Prostate gland (tissue), 2 donors: ENCODE measurements around the gene ANKRD44. TPM values are rescaled to one million over a fixed set of nuclear protein-coding genes. Genes with fewer than 3 reads are reported as not detected.

Experiments used
- DNase-seq: peaks from one replicate; pipeline ENCODE4 v3.0.0-alpha.2; 2019; ENCODE audit warnings: low spot score
- H3K27ac ChIP-seq, 2 donors: fragments of 200-600 bp; sonication (generic); 2 replicates each; pipeline ENCODE4 v1.5.1; 2017 to 2019
- H3K27me3 ChIP-seq: fragments of 200-600 bp; sonication (generic); replicated peaks from 2 replicates; pipeline ENCODE4 v1.5.1; 2019; ENCODE audit not compliant: insufficient read depth
- H3K36me3 ChIP-seq, 2 donors: fragments of 200-600 bp; sonication (generic); 1 replicate in 1 of 2; 2 replicates in 1 of 2; pipeline versions ENCODE4 v1.5.1 to v1.8.1; 2017 to 2019
- H3K4me1 ChIP-seq: fragments of 200-600 bp; sonication (generic); replicated peaks from 2 replicates; pipeline ENCODE4 v1.5.1; 2019
- H3K4me3 ChIP-seq, 2 donors: fragments of 200-600 bp; sonication (generic); 2 replicates each; pipeline ENCODE4 v1.5.1; 2017 to 2019
- H3K9me3 ChIP-seq: fragments of 200-600 bp; sonication (generic); 2 replicates; pipeline ENCODE4 v1.5.1; 2017
- CTCF ChIP-seq, 4 experiments: fragments of 200-600 bp in 2 of 4; fragments of 450-650 bp in 2 of 4; sonication (generic) in 2 of 4; IDR thresholded peaks; 1 replicate in 3 of 4; 2 replicates in 1 of 4; pipeline ENCODE4 v1.5.1; 2016 to 2019; ENCODE audit warnings: antibody characterized with exemption in 4 of 4, mild to moderate bottlenecking in 2 of 4, moderate library complexity in 2 of 4
- POLR2A ChIP-seq: fragments of 450-650 bp; IDR thresholded peaks from one replicate; pipeline ENCODE4 v1.6.1; 2016; ENCODE audit warnings: antibody characterized with exemption, mild to moderate bottlenecking
- POLR2AphosphoS5 ChIP-seq: sonication (generic); formaldehyde crosslinking; IDR thresholded peaks from one replicate; pipeline ENCODE4 v1.6.1; 2017; ENCODE audit warnings: antibody characterized with exemption
- WGBS: methylation state at CpG from one replicate; pipeline ENCODE4 v1.1.5; 2018; 5-methylcytosine and 5-hydroxymethylcytosine counted together
- intact Hi-C: fragments of 100-400 bp; cut with DNase I; formaldehyde crosslinking; loops from one replicate; pipeline ENCODE4 v1.14.2; 2022
- total RNA-seq, 2 donors: library from RNA; depleted of rRNA; stranded (reverse); fragments of >200 nt; gene quantifications; one replicate each; pipeline ENCODE4 v1.1.0, GENCODE V29; 2016

Gene ANKRD44
- total RNA-seq, 2 donors from 2014 or later, result 6.0 to 11.2 TPM

GRCh38 chr2:197124639-197125390, 185.8 kb downstream of the ANKRD44 start:
- H3K9me3 ChIP-seq, result no peaks in the 10 kb centered on the region
- no peak for TF ChIP-seq POLR2A
- TF ChIP-seq CTCF (IDR thresholded peaks at IDR 0.05), result no peak
- no peak for TF ChIP-seq POLR2AphosphoS5
- no peaks in the 10 kb centered on the region for H3K36me3 ChIP-seq
- H3K4me3 ChIP-seq, result no peak overlapping the region
- H3K27me3 ChIP-seq, result no peaks in the 10 kb centered on the region
- no peak overlapping the region for H3K27ac ChIP-seq
- intact Hi-C loops, result loop anchor here (5.0 kb wide), 1 partner anchor 42 kb away; no protein-coding TSS in a partner anchor
- 55% methylated on average over 7 of the region's 7 CpGs for WGBS
- no peak for DNase-seq
- peaks cover 3% of the 10 kb centered on the region for H3K4me1 ChIP-seq

- Histone ChIP-seq H3K4me3 (no peak overlapping the region), H3K4me1 (peaks cover 3% of the 10 kb centered on the region), H3K27me3 (no peaks in the 10 kb centered on the region), H3K27ac (no peak overlapping the region), H3K9me3 (no peaks in the 10 kb centered on the region), H3K36me3 (no peaks in the 10 kb centered on the region)
- TF ChIP-seq POLR2AphosphoS5, result no peak
- no peak for TF ChIP-seq CTCF (IDR thresholded peaks at IDR 0.05)
- TF ChIP-seq POLR2A, result no peak
- no peak for DNase-seq
- WGBS, result 100% methylated on average over 1 of the region's 1 CpG
- intact Hi-C loops, result no loop called here
These were observed 187.8 kb downstream of the ANKRD44 start for GRCh38 chr2:197122821-197123220.

GRCh38 chr2:197121756-197122385, 188.7 kb downstream of the ANKRD44 start:
- TF ChIP-seq CTCF (IDR thresholded peaks at IDR 0.05), result no peak
- no peak for TF ChIP-seq POLR2AphosphoS5
- TF ChIP-seq POLR2A, result no peak
- WGBS, result 85% methylated on average over 6 of the region's 6 CpGs
- no peak overlapping the region for H3K4me3 ChIP-seq
- H3K36me3 ChIP-seq, result no peaks in the 10 kb centered on the region
- H3K27ac ChIP-seq, result no peak overlapping the region
- no peaks in the 10 kb centered on the region for H3K9me3 ChIP-seq
- H3K4me1 ChIP-seq, result peaks cover 3% of the 10 kb centered on the region
- DNase-seq, result no peak
- no peaks in the 10 kb centered on the region for H3K27me3 ChIP-seq
- intact Hi-C loops, result no loop called here

GRCh38 chr2:197121255-197121654, 189.3 kb downstream of the ANKRD44 start:
- no peaks in the 10 kb centered on the region for H3K9me3 ChIP-seq
- H3K36me3 ChIP-seq, result no peaks in the 10 kb centered on the region
- no peak overlapping the region for H3K4me3 ChIP-seq
- H3K27me3 ChIP-seq, result no peaks in the 10 kb centered on the region
- no peak for TF ChIP-seq POLR2A
- no peak for TF ChIP-seq POLR2AphosphoS5
- no peak for TF ChIP-seq CTCF (IDR thresholded peaks at IDR 0.05)
- 95% methylated on average over 8 of the region's 8 CpGs for WGBS
- H3K27ac ChIP-seq, result no peak overlapping the region
- intact Hi-C loops, result no loop called here
- DNase-seq, result no peak
- peaks cover 3% of the 10 kb centered on the region for H3K4me1 ChIP-seq
